ENCODE data around the gene ARHGAP15.

- TF ChIP-seq CTCF (IDR thresholded peaks at IDR 0.05; ENCODE audit: insufficient read depth, low read length) = no peak
- no peak for TF ChIP-seq SPI1 (IDR thresholded peaks at IDR 0.05; ENCODE audit: borderline replicate concordance, low read depth)
These were observed 31.8 kb downstream of the ARHGAP15 start for GRCh38 chr2:143160732-143161707.

All from HL-60 (cell line).